ENCODE measurements around the gene OXCT2.

The OXCT2 gene

GRCh38 chr1:39762550-39763540 lies 8.3 kb downstream of the OXCT2 start:
- no peak for DNase-seq (ENCODE audit: low read depth, low spot score)

DNA sequence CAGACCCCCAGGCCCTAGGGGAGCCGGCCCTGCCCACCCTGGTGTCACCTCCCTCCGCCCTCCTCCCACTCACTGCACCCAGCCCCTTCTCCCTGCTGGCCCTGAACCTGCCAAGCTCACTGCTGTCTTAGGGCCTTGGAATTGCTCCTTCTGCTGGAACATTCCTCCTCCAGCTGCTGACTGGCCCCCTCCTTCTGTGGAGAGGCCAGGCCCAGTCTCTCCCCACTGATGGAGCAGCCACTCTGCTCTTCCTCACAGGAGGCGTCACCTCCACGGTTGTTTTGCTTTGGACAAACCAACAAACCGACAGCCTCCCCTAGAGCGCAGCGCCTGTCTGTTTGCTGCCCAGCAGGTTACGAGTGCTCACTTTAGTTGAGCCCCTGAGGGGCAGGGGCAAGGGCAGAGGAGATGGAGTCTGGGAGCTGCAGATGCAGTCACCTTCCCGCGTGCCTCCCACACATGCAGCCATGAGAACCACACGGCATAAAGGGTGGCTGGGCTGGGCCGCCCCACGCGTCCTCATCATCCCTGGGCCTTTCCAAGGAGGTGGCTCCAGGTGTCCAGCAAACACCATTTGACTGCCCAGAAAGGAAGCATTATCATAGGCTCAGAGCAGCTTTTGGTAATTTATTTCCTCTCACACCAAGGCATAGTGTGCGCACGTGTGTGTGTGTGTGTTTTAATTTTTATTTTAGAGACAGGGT lies 9.4 kb downstream of the OXCT2 start:
- DNase-seq (ENCODE audit: low read depth, low spot score): no peak

DNA sequence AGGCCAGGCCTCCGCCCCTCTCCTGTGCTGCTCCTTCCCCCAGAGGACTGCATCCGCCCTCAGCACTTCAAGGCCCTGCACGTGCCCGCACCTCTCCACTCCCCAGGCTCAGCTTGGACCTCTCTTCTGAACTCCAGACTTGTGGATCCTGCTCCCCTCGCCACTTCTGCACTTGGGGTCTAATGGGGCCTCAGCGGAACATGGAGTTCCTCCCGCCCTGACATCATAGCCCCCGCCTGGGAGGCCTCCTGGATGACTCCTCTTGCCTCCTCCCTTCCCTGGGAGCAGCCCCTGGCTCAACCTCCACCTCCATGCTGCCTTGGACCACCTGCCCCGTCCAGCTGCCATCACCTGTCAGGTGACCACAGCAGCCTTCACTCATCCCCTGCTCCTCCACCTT lies 10.1 kb downstream of the OXCT2 start:
- no peak for DNase-seq (ENCODE audit: low read depth, low spot score)

- no peak for DNase-seq (ENCODE audit: low read depth, low spot score)
Measured at GRCh38 chr1:39760074-39761008, 10.8 kb downstream of the OXCT2 start.

DNA sequence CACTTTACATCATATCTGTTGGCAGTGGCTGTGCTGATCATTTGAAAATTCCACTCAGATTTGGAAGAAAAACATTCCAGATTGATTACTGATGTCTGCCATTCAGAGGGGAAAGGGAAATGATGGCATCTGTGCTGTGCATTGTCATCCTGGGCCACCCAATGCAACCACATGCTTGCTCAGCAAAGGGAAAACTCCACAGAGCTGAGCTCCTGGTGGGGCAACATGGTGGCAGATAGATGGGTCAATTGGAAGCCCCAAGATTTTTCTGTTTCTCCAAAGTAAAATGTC lies 11.8 kb downstream of the OXCT2 start:
- DNase-seq (ENCODE audit: low read depth, low spot score): no peak

- DNase-seq (ENCODE audit: low read depth, low spot score): no peak
Measured at GRCh38 chr1:39758556-39759435, 12.4 kb downstream of the OXCT2 start.

DNA sequence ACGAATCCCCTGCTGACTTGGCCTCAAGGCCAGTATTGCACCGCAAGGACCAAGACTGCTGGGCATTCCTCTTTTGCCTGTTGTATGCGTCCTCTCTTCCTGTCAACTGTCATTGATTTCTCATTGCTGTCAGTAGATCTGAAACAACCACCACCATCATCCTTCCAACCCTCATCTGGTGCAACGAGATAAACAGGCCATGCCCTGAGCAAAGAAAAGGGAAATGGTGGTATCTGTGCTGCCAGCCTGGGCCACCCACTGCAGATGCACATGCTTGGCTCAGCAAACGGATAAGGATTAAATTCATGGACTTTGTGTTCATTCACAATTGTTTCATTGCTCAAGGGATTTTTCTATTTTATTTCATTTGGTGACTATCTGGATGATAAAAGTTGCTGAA lies 13.6 kb downstream of the OXCT2 start:
- DNase-seq (ENCODE audit: low read depth, low spot score): no peak

GRCh38 chr1:39755965-39756659 lies 15.0 kb downstream of the OXCT2 start:
- no peak for DNase-seq (ENCODE audit: low read depth, low spot score)

DNA sequence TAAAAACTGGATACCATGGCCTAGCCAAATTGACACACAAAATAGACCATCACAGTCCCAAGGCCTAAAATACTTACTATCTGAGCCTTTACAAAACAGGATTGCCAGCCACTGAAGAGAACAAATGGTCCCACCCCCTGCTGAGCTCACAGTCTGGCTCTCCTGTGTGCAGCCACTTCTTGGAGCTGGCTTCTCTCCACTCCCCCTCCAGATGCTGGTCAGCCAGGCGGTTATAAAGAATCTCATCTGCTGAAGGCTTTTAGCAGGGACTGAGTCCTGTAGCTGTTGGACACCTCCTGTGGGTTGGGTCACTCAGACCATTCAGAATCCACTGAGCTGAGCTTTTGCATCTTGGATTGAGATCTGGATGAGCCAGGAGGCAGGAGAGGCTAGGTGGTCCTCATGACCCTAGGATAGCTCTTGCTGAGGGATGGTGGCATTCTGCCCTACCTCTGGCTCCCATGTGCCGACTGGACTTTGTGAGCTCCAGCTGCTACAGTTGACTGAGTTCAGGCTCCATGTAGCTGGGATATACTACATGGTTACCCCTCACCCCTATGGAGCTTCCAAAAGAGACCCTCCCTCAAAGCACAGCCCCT lies 16.1 kb downstream of the OXCT2 start:
- no peak for DNase-seq (ENCODE audit: low read depth, low spot score)

DNA sequence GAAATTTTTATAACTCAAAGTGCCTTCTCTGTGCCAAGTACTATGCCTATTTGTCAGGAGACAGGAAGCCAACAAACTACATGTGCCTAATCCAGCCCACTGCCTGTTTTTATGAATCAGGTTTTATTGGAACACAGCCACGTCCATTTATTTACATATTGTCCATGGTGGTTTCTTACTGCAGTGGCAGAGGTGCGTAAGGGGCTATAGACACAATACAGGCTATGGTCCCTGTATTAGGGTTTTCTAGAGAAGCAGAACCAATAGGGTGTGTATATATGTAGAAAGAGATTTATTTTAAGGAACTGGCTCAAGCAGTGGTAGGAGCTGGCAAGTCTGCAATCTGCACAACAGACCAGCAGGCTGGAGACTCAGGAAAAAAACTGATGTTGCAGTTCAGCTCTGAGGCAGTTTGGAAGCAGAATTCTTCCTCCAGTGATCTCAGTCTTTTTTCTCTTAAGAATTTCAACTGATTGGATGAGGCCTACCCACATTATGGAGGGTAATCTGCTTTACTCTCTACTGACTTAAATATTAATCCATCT lies 17.1 kb downstream of the OXCT2 start:
- no peak for DNase-seq (ENCODE audit: low read depth, low spot score)

DNA sequence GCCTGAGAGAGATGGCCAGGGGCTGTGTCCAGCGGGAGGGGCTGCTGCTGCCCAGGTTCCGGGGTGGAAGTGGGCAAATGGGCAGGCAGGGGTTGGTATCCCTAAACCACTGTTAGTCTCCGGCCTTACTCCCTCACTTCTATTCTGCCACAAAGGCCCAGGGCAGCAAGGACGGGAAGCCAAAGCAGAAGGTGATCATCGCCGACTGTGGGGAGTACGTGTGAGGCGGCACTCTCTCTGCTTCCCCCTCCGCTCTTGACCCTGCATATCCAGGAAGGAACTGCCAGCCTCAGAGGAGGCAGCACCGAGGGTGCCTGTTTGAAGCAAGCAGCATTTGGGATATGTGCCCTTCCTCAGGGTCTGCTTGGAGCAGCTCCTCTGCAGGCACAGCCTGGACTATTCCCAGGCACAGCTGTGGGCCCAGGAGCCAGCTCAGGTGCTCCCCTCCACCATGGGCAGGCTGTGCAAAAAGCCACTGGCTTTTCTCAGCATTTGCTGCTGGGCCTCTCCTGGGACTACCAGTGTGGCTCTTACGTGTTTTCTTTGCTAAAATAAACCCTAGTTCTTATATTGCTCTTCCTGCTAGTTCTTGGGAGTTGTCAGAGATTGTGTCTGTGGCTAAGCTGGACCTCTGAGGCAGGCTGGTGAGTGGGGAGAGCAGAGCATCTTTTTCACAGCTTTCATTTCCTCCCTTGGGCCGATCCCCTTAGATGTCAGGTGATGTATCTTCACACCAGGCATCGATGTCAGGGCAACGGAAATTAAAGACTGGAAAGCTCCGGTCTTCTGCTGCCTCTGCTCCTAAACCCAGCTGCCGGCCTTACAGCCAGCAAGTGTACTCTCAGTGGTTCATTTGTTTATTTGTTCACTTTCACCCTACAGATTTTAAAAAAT lies 17.8 kb downstream of the OXCT2 start:
- no peak for DNase-seq (ENCODE audit: low read depth, low spot score)

- no peak for DNase-seq (ENCODE audit: low read depth, low spot score)
Measured at GRCh38 chr1:39752703-39753102, 18.4 kb downstream of the OXCT2 start.

- no peak for DNase-seq (ENCODE audit: low read depth, low spot score)
Measured at GRCh38 chr1:39751595-39751994, 19.6 kb downstream of the OXCT2 start.

DNA sequence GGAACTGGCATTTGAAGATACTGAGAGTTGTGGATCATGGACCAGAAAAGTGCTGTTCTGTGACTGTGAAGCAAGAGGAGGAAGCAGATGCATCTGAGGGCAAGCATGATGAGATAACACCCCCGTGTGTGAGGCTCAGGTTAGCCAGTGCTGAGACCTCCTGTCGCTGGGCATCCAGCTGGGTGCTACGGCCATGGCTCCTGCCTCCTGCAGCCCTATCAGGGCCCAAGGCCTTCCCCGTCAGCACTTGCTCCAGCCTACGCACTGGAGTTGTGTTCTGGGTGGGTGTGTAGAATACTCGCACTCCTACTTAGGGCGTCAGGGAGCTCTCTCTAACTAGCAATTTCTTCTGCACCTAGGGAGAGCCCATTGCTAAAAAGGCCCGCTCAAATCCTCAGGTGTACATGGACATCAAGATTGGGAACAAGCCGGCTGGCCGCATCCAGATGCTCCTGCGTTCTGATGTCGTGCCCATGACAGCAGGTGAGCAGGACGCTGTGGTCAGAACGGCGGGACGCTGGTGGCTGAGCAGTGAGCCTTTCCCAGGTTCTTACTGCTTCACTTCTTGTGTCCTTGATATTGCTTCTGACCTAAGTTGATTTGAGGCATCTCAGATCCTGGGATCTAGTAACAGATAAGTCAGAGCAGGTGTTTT lies 26.0 kb downstream of the OXCT2 start:
- DNase-seq (ENCODE audit: low read depth, low spot score): no peak

GRCh38 chr1:39738622-39739366 lies 32.4 kb downstream of the OXCT2 start, which contains the start of gene PPIE:
Gene PPIE, plus strand, starts transcription at chr1:39738882. Its CDS starts 19 bp downstream, at chr1:39738901.
- peak; percentile 73 for DNase-seq (ENCODE audit: low read depth, low spot score)

DNA sequence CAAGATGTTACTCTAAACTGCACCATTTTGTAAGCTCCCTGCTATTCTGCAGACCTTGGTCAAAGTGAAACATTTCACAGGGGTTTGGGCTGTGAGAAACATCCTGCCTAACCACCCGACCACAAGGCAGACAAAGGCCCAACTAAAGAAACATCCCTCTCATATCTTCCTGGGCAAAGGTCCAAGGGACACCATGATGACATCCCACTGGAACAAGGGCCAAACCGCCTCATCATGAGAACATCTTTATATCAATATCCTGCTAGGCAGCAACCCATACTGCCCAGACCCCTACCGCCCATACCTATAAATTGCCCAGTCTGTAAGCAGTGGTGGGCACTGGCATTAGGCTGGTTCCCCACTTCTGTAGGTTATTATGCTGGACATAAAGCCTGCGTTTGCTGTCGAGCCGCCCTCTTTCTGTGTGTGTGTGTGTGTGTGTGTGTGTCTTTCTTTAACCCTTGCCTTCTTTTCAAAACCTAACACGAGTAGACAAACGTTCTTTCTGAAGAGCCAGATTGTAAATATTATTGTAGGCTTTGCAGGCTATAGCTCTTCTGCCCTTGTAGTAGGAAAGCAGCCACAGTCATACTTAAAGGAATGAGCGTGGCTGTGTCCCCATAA lies 33.5 kb downstream of the OXCT2 start:
- no peak for DNase-seq (ENCODE audit: low read depth, low spot score)

GRCh38 chr1:39735731-39736130 lies 35.4 kb downstream of the OXCT2 start:
- no peak for DNase-seq (ENCODE audit: low read depth, low spot score)

Data from iPS DF 19.7 (cell line).